MM.1S (cell line): ENCODE measurements around the gene FAM227A.
"Not testable (repeated sequence)": the region's sequence is repeated elsewhere in the genome, so short reads cannot be mapped to it uniquely, and the experiment has no call there.

Experiments
- DNase-seq: peaks from one replicate; pipeline ENCODE4 v3.0.0-alpha.2; 2015
- H2AFZ ChIP-seq: fragments of 300-600 bp; sonication (generic); 2 replicates; pipeline ENCODE4 v1.6.0; 2016; ENCODE audit warnings: antibody characterized with exemption, low read length
- H3F3A ChIP-seq: fragments of 300-600 bp; sonication (generic); 2 replicates; pipeline ENCODE4 v1.6.1; 2016; ENCODE audit warnings: mild to moderate bottlenecking, antibody characterized with exemption, low read length, moderate library complexity, mixed read lengths; ENCODE audit not compliant: insufficient read depth
- H3K27ac ChIP-seq: fragments of 300-600 bp; sonication (generic); 2 replicates; pipeline ENCODE4 v1.5.1; 2016; ENCODE audit warnings: mild to moderate bottlenecking, low read length
- H3K27me3 ChIP-seq: fragments of 300-600 bp; sonication (generic); replicated peaks from 2 replicates; pipeline ENCODE4 v1.6.0; 2016; ENCODE audit warnings: low read length; ENCODE audit not compliant: insufficient read depth
- H3K36me3 ChIP-seq: fragments of 300-600 bp; sonication (generic); replicated peaks from 2 replicates; pipeline ENCODE4 v1.6.1; 2016; ENCODE audit warnings: mild to moderate bottlenecking, low read length, mixed read lengths; ENCODE audit not compliant: insufficient read depth
- H3K4me1 ChIP-seq: fragments of 300-600 bp; sonication (generic); 2 replicates; pipeline ENCODE4 v1.6.1; 2016; ENCODE audit warnings: low read length, mixed read lengths
- H3K4me2 ChIP-seq: fragments of 300-600 bp; sonication (generic); 2 replicates; pipeline ENCODE4 v1.6.0; 2016; ENCODE audit warnings: low read depth, low read length
- H3K4me3 ChIP-seq: fragments of 300-600 bp; sonication (generic); 2 replicates; pipeline ENCODE4 v1.5.1; 2016; ENCODE audit warnings: low read length, mixed read lengths
- H3K79me2 ChIP-seq: fragments of 300-600 bp; sonication (generic); 2 replicates; pipeline ENCODE4 v1.6.1; 2016; ENCODE audit warnings: mixed run types, low read length, mixed read lengths
- H3K9ac ChIP-seq: fragments of 300-600 bp; sonication (generic); 2 replicates; pipeline ENCODE4 v1.6.1; 2016; ENCODE audit warnings: low read length, mixed read lengths
- H3K9me2 ChIP-seq: fragments of 300-600 bp; sonication (generic); replicated peaks from 2 replicates; pipeline ENCODE4 v1.6.1; 2016; ENCODE audit warnings: mild to moderate bottlenecking, low read length, mixed read lengths; ENCODE audit not compliant: insufficient read depth
- H3K9me3 ChIP-seq: fragments of 300-600 bp; sonication (generic); replicated peaks from 2 replicates; pipeline ENCODE4 v1.6.1; 2016; ENCODE audit warnings: mild to moderate bottlenecking, low read length, mixed read lengths; ENCODE audit not compliant: insufficient read depth
- H4K20me1 ChIP-seq: fragments of 300-600 bp; sonication (generic); 2 replicates; pipeline ENCODE4 v1.6.1; 2016; ENCODE audit warnings: mild to moderate bottlenecking, low read length, moderate library complexity, mixed read lengths; ENCODE audit not compliant: insufficient read depth
- EZH2 ChIP-seq: fragments of 300-600 bp; sonication (generic); optimal IDR thresholded peaks from 2 replicates; pipeline ENCODE3; 2017; ENCODE audit warnings: low read depth, mild to moderate bottlenecking, antibody characterized with exemption, low read length, mixed read lengths
- EZH2phosphoT487 ChIP-seq: fragments of 300-600 bp; sonication (generic); IDR thresholded peaks from 2 replicates; pipeline ENCODE4 v1.6.1; 2018; ENCODE audit warnings: antibody characterized with exemption, low read length
- TF ChIP-seq, protein P1 (sequence below): fragments of 300-600 bp; sonication (generic); IDR thresholded peaks from 2 replicates; pipeline ENCODE4 v1.5.1; 2016; ENCODE audit warnings: antibody characterized with exemption, low read length, mixed read lengths

The FAM227A gene

DNA sequence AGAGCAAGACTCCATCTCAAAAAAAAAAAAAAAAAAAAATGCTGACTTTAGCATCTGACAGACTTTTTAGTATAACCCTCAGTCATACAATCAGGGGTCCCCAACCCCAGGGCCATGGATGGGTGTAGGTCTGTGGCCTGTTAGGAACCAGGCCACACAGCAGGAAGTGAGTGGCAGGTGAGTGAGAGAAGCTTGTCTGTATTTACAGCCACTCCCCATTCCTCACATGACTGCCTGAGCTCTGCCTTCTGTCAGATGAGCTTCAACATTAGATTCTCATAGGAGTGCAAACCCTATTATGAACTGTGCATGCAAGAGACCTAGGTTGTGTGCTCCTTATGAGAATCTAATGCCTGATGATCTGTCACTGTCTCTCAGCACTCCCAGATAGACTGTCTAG lies 3.3 kb downstream of the FAM227A start:
- H3K4me1 ChIP-seq: peaks cover 9% of the 10 kb centered on the region
- H3K4me3 ChIP-seq: no peak overlapping the region
- H4K20me1 ChIP-seq: no peaks in the 10 kb centered on the region
- no peak overlapping the region for H3K9ac ChIP-seq
- H3K4me2 ChIP-seq: no peak overlapping the region
- H3K79me2 ChIP-seq: peaks cover 12% of the 10 kb centered on the region
- H2AFZ ChIP-seq: no peak overlapping the region
- no peak for TF ChIP-seq EZH2
- no peak for TF ChIP-seq EZH2phosphoT487
- TF ChIP-seq, protein P1, sequence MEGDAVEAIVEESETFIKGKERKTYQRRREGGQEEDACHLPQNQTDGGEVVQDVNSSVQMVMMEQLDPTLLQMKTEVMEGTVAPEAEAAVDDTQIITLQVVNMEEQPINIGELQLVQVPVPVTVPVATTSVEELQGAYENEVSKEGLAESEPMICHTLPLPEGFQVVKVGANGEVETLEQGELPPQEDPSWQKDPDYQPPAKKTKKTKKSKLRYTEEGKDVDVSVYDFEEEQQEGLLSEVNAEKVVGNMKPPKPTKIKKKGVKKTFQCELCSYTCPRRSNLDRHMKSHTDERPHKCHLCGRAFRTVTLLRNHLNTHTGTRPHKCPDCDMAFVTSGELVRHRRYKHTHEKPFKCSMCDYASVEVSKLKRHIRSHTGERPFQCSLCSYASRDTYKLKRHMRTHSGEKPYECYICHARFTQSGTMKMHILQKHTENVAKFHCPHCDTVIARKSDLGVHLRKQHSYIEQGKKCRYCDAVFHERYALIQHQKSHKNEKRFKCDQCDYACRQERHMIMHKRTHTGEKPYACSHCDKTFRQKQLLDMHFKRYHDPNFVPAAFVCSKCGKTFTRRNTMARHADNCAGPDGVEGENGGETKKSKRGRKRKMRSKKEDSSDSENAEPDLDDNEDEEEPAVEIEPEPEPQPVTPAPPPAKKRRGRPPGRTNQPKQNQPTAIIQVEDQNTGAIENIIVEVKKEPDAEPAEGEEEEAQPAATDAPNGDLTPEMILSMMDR: no peak
- H3K36me3 ChIP-seq: no peaks in the 10 kb centered on the region
- no peak overlapping the region for H3K27ac ChIP-seq
- peaks cover 11% of the 10 kb centered on the region; the same call in 1 of the 2 replicates for H3F3A ChIP-seq
- no peaks in the 10 kb centered on the region for H3K27me3 ChIP-seq
- DNase-seq: peak; percentile 10
- H3K9me3 ChIP-seq: no peaks in the 10 kb centered on the region
- no peaks in the 10 kb centered on the region for H3K9me2 ChIP-seq

DNA sequence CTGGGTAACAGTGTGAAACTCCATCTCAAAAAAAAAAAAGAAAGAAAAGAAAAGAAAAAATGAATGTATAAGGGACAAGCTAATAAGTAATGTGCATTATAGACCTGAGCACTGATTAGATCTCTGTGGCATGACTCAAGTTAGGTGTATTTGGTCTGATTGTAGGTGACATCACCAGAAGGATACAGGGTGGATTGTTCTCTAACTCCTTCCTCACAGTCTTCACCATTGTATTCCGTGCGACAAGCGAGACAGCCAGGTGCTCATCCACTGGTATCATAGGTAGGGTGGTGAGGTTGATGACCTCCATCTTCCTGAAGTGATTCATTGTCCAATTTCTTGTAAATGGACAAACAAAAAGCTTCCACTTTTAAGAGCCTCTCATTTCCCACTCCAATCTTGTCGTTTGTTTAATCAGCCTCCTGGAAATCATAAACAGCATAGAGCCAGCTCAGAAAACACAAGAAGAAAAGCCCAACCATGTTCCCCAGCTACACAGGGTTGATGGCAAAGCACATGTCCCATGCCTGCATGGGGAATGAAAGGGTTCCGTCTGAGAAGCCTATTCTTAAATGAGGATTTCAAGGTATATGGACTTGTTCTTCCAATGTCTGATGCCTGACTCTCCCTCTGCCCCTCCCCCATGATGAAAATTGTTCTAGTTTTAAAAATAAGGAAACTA lies 6.2 kb downstream of the FAM227A start:
- Histone ChIP-seq H3K79me2 (no peaks in the 10 kb centered on the region), H2AFZ (no peak overlapping the region), H3K4me3 (no peak overlapping the region), H4K20me1 (no peaks in the 10 kb centered on the region), H3K27me3 (no peaks in the 10 kb centered on the region), H3K9ac (no peak overlapping the region), H3K9me2 (no peaks in the 10 kb centered on the region), H3K4me1 (no peaks in the 10 kb centered on the region), H3K4me2 (no peak overlapping the region), H3F3A (no peaks in the 10 kb centered on the region), H3K9me3 (no peaks in the 10 kb centered on the region), H3K36me3 (no peaks in the 10 kb centered on the region), H3K27ac (no peak overlapping the region)
- no peak for DNase-seq
- TF ChIP-seq EZH2 (no peak), EZH2phosphoT487 (no peak)
- TF ChIP-seq, protein P1: no peak

DNA sequence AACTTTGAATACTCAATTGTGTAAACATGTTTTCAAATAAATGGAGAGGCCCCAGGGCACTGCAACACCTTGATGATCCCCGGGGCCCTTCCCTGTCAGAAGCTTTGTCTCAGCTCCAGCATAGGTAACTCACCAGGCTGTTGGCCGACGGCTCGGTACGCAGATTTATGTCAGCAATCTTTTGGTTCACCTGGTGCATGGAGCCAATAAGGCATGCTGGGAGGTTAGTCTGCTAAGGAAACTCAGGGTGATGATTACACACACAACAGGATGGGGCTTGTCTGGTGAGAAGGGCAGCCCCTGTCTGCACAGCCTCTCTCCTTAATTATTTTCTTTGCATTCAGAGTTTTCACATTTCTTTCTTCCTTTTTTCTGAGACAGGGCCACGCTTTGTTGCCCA lies 10.8 kb downstream of the FAM227A start:
- no peak for DNase-seq
- Histone ChIP-seq H4K20me1 (no peaks in the 10 kb centered on the region), H3K4me3 (no peak overlapping the region), H3K4me2 (no peak overlapping the region), H3F3A (no peaks in the 10 kb centered on the region), H3K4me1 (no peaks in the 10 kb centered on the region), H3K36me3 (no peaks in the 10 kb centered on the region), H3K9me3 (no peaks in the 10 kb centered on the region), H2AFZ (no peak overlapping the region), H3K9ac (no peak overlapping the region), H3K79me2 (no peaks in the 10 kb centered on the region), H3K27me3 (no peaks in the 10 kb centered on the region), H3K27ac (no peak overlapping the region), H3K9me2 (no peaks in the 10 kb centered on the region)
- TF ChIP-seq, protein P1: no peak
- TF ChIP-seq EZH2 (no peak), EZH2phosphoT487 (no peak)

DNA sequence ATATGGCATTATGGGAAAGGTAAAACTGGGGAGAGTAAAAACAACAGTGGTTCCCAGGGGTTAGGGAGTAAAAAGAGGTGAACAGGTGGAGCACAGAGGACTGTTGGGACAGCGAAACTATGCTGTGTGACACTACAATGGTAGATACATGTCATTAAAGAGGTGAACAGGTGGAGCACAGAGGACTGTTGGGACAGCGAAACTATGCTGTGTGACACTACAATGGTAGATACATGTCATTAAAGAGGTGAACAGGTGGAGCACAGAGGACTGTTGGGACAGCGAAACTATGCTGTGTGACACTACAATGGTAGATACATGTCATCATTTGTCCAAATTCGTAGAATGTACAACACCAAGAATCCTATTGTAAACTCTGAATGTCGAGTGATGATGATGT lies 11.9 kb downstream of the FAM227A start:
- H3K27me3 ChIP-seq, H3K9me3 ChIP-seq, H3K4me3 ChIP-seq, H3K4me1 ChIP-seq, H3K27ac ChIP-seq, H3K9me2 ChIP-seq, H3F3A ChIP-seq, H3K79me2 ChIP-seq, H3K36me3 ChIP-seq, H2AFZ ChIP-seq, H3K4me2 ChIP-seq, DNase-seq, H3K9ac ChIP-seq, H4K20me1 ChIP-seq: not testable (repeated sequence)
